ENCODE data around the gene CUEDC2.

DNA sequence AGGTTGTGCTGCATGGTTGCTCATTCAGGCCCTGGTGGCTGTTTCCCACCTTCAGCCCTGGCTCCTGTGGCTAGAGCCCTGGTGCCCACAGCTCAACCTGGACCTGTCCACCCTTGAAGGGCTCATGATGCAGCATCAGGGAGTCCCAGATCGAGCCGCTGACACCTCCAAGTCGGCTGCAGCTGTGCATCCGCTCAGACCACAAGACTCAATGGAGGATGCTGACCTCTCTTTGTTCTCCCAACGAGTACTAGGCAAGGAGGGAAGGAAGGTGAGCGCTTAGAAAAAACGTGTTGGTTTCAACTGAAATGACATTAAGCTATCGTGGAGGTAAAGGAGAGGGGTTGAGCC lies 28.4 kb upstream of the CUEDC2 start:
- TF ChIP-seq, protein P1, sequence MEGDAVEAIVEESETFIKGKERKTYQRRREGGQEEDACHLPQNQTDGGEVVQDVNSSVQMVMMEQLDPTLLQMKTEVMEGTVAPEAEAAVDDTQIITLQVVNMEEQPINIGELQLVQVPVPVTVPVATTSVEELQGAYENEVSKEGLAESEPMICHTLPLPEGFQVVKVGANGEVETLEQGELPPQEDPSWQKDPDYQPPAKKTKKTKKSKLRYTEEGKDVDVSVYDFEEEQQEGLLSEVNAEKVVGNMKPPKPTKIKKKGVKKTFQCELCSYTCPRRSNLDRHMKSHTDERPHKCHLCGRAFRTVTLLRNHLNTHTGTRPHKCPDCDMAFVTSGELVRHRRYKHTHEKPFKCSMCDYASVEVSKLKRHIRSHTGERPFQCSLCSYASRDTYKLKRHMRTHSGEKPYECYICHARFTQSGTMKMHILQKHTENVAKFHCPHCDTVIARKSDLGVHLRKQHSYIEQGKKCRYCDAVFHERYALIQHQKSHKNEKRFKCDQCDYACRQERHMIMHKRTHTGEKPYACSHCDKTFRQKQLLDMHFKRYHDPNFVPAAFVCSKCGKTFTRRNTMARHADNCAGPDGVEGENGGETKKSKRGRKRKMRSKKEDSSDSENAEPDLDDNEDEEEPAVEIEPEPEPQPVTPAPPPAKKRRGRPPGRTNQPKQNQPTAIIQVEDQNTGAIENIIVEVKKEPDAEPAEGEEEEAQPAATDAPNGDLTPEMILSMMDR (IDR thresholded peaks at IDR 0.05): no peak
- no peak for TF ChIP-seq POLR2A (IDR thresholded peaks at IDR 0.05)
- TF ChIP-seq EP300 (IDR thresholded peaks at IDR 0.05): no peak

All from tibial nerve (tissue), 4 donors.